ENCODE data around the gene CD1E.
"Not testable (repeated sequence)": the region's sequence is repeated elsewhere in the genome, so short reads cannot be mapped to it uniquely, and the experiment has no call there.

The CD1E gene

DNA sequence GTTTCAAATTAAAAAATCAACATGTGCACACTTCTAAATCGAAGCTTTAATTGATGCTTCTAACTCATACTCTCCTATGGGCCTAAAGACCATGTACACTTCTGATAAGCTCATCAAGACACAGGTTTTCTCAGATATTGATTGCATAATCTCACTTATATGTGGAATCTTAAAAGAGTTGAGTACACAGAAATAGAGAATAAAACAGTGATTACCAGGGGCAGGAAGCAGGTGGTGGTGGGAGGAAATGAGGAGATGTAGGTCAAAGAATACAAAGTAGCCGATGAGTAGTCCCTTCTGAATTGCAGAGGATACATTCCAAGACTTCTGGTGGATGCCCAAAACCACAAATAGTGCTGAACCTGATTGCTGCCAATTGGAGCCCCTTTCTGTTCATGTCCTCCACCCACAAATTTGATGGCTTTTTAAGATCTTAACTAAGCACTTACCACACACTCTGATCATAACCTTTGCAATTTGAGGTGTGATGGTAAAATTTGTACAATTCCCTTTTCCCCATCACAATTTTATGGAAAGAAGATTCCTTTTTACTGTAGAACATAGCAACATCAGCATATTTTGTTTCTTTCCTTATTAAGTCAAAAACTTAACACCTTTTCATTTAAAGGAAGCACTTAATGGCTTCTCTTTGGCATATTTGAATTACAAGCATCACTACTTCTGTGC is 19.0 kb upstream of the CD1E start:
- TF ChIP-seq, protein P1, sequence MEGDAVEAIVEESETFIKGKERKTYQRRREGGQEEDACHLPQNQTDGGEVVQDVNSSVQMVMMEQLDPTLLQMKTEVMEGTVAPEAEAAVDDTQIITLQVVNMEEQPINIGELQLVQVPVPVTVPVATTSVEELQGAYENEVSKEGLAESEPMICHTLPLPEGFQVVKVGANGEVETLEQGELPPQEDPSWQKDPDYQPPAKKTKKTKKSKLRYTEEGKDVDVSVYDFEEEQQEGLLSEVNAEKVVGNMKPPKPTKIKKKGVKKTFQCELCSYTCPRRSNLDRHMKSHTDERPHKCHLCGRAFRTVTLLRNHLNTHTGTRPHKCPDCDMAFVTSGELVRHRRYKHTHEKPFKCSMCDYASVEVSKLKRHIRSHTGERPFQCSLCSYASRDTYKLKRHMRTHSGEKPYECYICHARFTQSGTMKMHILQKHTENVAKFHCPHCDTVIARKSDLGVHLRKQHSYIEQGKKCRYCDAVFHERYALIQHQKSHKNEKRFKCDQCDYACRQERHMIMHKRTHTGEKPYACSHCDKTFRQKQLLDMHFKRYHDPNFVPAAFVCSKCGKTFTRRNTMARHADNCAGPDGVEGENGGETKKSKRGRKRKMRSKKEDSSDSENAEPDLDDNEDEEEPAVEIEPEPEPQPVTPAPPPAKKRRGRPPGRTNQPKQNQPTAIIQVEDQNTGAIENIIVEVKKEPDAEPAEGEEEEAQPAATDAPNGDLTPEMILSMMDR (IDR thresholded peaks at IDR 0.05; ENCODE audit: low read depth, low read length): no peak
- no peak overlapping the region for H3K4me3 ChIP-seq (ENCODE audit: low read depth, low read length)

DNA sequence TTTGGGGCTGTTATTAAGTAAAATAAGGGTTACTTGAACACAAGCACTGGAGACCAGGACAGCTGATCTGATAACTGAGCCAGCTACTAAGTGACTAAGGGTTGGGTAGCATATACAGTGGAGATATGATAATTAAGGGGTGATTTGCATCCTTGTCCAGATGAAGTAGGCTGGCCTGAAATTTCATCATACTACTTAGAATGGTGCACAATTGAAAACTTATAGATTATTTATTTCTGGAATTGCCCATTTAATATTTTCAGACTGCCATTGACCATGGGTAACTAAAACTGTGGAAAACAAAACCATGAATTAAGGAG is 18.5 kb upstream of the CD1E start:
- TF ChIP-seq, protein P1 (IDR thresholded peaks at IDR 0.05; ENCODE audit: low read depth, low read length): no peak
- no peak overlapping the region for H3K4me3 ChIP-seq (ENCODE audit: low read depth, low read length)

DNA sequence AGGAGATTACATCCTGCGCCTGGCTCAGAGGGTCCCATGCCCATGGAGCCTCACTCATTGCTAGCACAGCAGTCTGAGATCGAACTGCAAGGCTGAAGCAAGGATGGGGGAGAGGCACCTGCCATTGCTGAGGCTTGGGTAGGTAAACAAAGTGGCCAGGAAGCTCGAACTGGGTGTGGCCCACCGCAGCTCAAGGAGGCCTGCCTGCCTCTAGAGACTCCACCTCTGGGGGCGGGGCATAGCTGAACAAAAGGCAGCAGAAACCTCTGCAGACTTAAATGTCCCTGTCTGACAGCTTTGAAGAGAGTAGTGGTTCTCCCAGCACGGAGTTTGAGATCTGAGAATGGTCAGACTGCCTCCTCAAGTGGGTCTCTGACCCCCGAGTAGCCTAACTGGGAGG is 17.3 kb upstream of the CD1E start:
- H3K4me3 ChIP-seq (ENCODE audit: low read depth, low read length): not testable (repeated sequence)

DNA sequence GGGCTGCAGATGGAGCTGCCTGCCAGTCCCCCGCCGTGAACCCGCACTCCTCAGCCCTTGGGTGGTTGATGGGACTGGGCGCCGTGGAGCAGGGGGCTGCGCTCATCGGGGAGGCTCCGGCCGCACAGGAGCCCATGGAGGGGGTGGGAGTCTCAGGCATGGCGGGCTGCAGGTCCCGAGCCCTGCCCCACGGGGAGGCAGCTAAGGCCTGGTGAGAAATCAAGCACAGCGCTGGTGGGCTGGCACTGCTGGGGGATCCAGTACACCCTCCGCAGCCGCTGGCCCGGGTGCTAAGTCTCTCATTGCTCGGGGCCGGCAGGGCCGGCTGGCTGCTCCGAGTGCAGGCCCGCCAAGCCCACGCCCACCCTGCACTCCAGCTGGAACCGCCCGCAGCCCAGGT is 4.7 kb upstream of the CD1E start:
- not testable (repeated sequence) for H3K4me3 ChIP-seq (ENCODE audit: low read depth, low read length)

DNA sequence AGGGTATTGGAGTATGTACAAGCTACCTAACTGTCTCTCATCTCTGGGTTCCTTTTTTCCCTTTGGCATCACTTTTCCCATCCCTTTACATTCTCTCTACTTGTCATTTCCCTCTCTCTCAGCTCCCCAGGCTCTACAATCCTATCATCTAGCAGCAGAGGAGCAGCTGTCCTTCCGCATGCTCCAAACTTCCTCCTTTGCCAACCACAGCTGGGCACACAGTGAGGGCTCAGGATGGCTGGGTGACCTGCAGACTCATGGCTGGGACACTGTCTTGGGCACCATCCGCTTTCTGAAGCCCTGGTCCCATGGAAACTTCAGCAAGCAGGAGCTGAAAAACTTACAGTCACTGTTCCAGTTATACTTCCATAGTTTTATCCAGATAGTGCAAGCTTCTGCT is 561 bp downstream of the CD1E start:
- TF ChIP-seq, protein P1 (IDR thresholded peaks at IDR 0.05; ENCODE audit: low read depth, low read length): no peak
- H3K4me3 ChIP-seq (ENCODE audit: low read depth, low read length): no peak overlapping the region

DNA sequence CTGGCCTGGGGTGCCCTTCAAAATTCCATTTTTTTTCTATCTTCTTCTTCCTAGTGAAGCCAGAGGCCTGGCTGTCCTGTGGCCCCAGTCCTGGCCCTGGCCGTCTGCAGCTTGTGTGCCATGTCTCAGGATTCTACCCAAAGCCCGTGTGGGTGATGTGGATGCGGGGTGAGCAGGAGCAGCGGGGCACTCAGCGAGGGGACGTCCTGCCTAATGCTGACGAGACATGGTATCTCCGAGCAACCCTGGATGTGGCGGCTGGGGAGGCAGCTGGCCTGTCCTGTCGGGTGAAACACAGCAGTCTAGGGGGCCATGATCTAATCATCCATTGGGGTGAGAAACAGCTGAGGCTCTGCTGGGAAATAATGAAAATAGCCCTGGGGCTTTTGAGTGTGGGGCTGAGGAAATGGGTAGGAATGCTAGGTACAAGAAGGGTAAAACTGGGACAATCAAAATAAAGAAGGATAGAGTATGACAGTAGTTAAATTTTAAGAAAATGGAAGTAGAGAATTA is 2.1 kb downstream of the CD1E start:
- H3K4me3 ChIP-seq (ENCODE audit: low read depth, low read length): no peak overlapping the region
- TF ChIP-seq, protein P1 (IDR thresholded peaks at IDR 0.05; ENCODE audit: low read depth, low read length): no peak

DNA sequence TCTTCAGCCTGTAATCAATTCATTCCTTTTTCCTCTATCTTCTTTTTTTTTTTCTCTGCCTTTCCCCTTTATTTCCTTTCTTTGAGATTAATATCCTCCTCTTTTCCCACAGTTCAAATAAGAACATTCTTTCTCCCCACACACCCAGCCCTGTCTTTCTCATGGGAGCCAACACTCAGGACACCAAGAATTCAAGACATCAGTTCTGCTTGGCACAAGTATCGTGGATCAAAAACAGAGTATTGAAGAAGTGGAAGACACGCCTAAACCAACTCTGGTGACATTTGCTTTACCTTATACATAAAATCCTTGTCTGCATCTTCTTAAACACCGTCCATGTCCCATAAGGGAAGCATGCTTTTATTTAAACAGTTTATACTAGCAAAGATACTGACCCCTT is 2.9 kb downstream of the CD1E start:
- TF ChIP-seq, protein P1 (IDR thresholded peaks at IDR 0.05; ENCODE audit: low read depth, low read length): no peak
- no peak overlapping the region for H3K4me3 ChIP-seq (ENCODE audit: low read depth, low read length)

DNA sequence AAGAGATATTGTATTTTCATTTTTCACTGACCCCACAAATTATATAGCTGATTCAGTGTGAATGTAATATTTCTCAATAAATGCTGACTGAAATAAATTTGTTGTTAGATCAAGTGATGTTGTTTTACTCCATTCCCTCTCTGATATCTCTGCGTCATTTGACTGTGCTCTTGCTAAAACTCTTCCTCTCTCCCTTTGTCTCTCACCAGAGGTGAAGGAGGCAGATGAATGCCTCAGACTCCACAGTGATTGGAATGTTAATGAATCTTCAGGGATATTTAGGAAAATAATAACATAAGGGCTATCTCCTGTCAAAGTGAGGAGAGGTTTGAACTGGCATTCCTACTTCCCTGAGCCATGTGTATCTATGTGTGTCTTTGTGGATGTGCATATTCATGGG is 3.7 kb downstream of the CD1E start:
- TF ChIP-seq, protein P1 (IDR thresholded peaks at IDR 0.05; ENCODE audit: low read depth, low read length): no peak

More for the DNA sequence above, 3.7 kb downstream of the CD1E start:
- H3K4me3 ChIP-seq (ENCODE audit: low read depth, low read length): no peak overlapping the region

Data from WI38 (cell line).